Measurements from ENCODE around the gene IL4I1.

Gene IL4I1

DNA sequence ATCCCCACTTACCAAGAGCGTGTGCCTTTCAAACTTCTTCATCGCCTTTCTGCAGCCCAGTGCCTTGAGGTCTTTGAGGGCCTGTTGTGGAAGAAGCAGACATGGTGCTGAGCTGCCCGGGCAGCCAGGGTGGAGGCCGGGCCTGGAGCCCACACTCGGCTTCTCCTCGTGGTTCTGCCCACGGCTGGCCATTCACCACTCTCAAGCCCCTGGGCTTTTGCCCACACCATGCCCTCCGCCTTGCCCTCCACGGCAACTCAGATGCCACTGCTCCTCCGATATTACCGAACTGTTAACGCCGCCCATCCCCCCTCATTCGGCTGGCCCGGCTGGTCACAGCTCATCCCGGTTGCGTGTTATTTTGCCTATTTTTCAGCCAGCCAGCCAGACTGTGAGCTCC lies 5.3 kb downstream of the IL4I1 start:
- no peak overlapping the region for H3K4me3 ChIP-seq
- DNase-seq (ENCODE audit: low spot score), result no peak
- no peak overlapping the region for H3K27ac ChIP-seq
- TF ChIP-seq, protein P1, sequence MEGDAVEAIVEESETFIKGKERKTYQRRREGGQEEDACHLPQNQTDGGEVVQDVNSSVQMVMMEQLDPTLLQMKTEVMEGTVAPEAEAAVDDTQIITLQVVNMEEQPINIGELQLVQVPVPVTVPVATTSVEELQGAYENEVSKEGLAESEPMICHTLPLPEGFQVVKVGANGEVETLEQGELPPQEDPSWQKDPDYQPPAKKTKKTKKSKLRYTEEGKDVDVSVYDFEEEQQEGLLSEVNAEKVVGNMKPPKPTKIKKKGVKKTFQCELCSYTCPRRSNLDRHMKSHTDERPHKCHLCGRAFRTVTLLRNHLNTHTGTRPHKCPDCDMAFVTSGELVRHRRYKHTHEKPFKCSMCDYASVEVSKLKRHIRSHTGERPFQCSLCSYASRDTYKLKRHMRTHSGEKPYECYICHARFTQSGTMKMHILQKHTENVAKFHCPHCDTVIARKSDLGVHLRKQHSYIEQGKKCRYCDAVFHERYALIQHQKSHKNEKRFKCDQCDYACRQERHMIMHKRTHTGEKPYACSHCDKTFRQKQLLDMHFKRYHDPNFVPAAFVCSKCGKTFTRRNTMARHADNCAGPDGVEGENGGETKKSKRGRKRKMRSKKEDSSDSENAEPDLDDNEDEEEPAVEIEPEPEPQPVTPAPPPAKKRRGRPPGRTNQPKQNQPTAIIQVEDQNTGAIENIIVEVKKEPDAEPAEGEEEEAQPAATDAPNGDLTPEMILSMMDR (IDR thresholded peaks at IDR 0.05), result no peak

DNA sequence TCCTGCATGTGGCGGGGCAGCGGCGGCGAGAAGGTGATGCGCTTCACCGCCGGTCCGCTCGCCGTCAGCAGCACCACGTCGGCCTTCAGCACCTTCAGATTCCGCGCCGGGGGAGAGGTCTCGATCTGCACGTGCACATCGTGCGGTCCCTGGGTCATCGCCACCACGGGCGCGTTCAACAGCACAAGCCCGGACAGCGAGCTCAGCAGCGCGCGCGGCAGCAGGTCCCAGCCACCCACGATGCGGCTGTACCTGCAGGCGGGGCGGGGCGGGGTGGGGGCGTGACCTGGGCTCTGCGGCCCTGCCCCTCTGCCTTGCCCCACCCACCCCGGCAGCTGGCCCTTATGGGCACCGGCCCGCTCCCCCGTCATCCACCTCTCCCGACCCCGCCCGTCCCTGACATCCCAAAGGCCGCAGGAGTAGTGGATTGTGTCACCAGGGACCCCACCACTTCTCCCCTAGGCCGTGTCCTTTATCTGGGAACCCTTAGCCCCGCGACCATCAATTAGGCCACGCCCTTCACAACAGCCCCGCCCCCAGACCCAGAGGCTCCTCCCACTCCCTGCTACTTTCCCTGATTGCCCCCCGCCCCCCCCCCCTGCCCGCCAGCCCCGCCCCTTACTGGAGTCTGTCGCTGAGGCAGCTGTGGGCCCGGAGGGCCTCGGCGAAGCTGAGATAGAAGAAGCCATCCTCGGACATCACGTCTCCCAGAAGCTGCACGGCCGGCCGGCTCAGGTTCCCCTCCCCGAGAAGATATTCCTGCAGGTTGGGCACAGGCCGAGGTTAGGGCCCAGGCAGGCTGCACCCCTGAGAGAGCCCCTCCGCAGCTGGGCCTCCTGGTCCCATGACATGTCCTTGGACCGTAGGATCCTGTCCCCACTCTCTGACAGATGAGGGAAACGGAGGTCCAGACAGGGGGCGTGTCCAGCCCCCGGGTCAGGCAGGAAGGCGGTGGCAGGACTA lies 6.1 kb downstream of the IL4I1 start:
- no peak for DNase-seq (ENCODE audit: low spot score)
- TF ChIP-seq, protein P1 (IDR thresholded peaks at IDR 0.05), result peak; percentile 17
- H3K4me3 ChIP-seq, result peak overlapping the region; percentile 60

DNA sequence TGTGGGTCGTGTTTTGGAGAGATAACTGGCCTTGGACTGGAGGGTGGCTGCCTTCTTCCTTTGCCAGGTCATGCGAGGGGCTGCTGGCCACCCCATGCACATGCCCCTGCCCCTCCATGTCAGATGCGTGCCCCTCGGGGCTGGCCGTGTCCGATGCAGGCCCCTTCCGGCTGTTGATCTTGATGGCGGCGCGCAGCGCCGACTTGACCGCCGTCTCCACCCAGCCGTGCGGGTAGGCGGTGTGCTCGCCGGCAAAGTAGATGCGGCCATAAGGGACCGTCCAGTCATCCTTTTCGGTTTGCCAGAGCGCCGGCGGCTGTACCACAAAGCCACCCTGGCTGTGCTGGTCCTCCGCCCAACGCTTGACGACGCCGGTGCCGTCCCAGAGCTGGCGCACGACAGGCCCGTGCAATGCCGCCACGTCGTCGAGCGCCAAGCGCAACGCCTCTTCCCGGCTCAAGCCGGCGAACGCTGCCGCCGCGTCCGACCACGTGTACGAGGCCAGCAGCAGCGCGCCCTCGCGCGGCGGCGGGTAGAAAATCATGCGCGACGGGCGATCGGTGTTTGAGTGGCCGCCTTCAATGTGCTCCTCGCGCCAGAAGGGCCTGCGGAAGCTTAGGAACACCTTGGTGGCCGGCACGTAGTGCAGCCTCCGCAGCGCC lies 6.9 kb downstream of the IL4I1 start:
- no peak for DNase-seq (ENCODE audit: low spot score)
- Histone ChIP-seq H3K27ac (no peak overlapping the region), H3K4me3 (peak overlapping the region; percentile 60)
- TF ChIP-seq, protein P1 (IDR thresholded peaks at IDR 0.05), result peak; percentile 55

More for the DNA sequence above, 6.1 kb downstream of the IL4I1 start:
- H3K27ac ChIP-seq, result no peak overlapping the region

DNA sequence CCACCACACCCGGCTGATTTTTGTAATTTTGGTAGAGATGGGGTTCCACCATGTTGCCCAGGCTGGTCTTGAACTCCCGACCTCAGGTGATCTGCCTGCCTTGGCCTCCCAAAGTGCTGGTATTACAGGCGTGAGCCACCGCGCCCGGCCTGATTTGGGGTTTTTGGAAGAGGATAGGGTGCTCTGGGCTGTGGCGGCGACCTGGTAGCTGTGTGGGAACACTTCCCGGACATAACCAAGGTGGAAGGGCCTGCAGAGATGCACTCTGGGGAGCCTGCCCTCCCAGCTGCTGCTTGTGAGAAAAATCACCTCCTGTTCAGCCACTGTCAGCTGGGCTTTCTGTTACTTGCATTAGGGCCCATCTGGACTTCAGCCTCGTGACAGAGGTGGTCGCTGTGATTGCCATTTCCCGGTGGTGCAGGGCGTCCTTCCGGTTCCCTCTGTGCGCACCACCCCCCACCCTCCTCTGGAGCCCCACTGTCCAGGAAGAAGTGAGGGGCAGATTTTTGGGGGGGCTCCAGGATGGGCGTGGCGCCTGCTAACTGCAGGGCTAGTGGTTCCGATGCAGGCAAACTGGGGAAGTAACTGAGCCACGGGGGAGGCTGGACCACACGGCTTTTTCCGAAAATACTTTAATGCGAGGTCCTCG lies 7.5 kb downstream of the IL4I1 start:
- H3K27ac ChIP-seq, result no peak overlapping the region
- DNase-seq (ENCODE audit: low spot score), result no peak
- no peak overlapping the region for H3K4me3 ChIP-seq
- TF ChIP-seq, protein P1 (IDR thresholded peaks at IDR 0.05), result no peak

DNA sequence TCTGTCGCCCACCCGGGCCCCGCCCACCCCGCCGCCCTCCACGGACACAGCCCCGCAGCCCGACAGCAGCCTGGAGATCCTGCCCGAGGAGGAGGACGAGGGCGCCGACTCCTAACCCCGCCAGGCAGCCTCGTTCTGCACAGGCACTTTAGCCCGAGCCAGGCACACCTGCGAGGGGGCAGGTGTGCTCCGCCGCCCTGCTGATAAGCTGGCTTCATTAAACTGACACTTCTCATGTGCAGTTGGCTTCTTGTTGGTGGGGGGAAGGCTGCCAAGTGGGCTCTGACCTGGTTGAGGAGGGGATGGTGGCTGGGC lies 8.2 kb downstream of the IL4I1 start:
- no peak overlapping the region for H3K27ac ChIP-seq
- H3K4me3 ChIP-seq, result no peak overlapping the region
- TF ChIP-seq, protein P1 (IDR thresholded peaks at IDR 0.05), result no peak
- DNase-seq (ENCODE audit: low spot score), result no peak

DNA sequence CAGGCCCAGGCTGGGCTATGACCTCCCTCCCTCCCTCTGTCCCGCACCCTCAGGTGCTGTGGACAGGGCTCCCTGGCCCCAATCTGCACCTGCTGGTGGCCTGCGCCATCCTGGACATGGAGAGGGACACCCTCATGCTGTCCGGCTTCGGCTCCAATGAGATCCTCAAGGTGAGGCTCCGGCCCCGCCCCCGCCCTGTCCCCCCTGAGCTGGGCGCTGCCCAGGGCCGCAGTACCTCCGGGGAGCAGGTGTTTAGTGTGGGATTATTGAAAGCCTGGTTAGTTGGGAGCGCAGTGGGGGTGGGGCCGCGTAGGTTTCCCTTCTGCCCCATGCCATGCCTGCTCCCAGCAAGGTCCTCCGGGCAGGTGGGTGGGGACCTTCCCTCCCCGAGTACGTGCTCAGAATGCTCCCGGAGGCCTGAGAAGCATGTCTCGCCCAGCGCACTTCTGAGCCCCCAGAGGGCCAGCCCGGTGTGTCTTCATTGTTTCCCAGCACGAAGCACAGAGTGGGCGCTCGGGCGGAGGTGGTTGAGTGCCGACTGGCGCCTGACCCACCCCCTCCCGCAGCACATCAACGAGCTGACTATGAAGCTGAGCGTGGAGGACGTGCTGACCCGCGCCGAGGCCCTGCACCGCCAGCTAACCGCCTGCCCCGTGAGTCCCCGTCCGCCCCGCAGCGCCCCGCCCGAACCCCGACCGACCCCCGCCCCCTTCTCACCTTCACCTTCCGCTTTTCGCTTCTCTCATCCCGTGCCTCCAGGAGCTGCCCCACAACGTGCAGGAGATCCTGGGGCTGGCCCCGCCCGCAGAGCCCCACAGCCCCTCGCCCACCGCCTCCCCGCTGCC lies 8.8 kb downstream of the IL4I1 start:
- TF ChIP-seq, protein P1 (IDR thresholded peaks at IDR 0.05), result no peak
- DNase-seq (ENCODE audit: low spot score), result no peak
- H3K27ac ChIP-seq, result no peak overlapping the region
- no peak overlapping the region for H3K4me3 ChIP-seq
